ENCODE measurements around the gene USP46.

The USP46 gene

GRCh38 chr4:52659001-52659721, at the start of gene USP46:
TSS of gene USP46 (minus strand) at chr4:52659301. CDS start at chr4:52659150, 151 bp downstream.
- DNase-seq = peak; percentile 37

GRCh38 chr4:52704661-52705060, 45.6 kb upstream of the USP46 start:
- DNase-seq = no peak

GRCh38 chr4:52704133-52704532, 45.0 kb upstream of the USP46 start:
- no peak for DNase-seq

- peak; percentile 46 for DNase-seq
These were observed 42.1 kb upstream of the USP46 start for GRCh38 chr4:52701207-52701606.

- no peak for DNase-seq
These were observed 35.8 kb upstream of the USP46 start for GRCh38 chr4:52694936-52695335.

- no peak for DNase-seq
These were observed 34.4 kb upstream of the USP46 start for GRCh38 chr4:52693492-52693891.

- no peak for DNase-seq
These were observed 30.0 kb upstream of the USP46 start for GRCh38 chr4:52689096-52689495.

- no peak for DNase-seq
These were observed 28.6 kb upstream of the USP46 start for GRCh38 chr4:52687696-52688095.

- DNase-seq = no peak
These were observed 26.2 kb upstream of the USP46 start for GRCh38 chr4:52685316-52685715.

- no peak for DNase-seq
These were observed 25.8 kb upstream of the USP46 start for GRCh38 chr4:52684896-52685295.

GRCh38 chr4:52680381-52680780, 21.3 kb upstream of the USP46 start:
- DNase-seq = no peak

GRCh38 chr4:52676536-52676935, 17.4 kb upstream of the USP46 start:
- DNase-seq = no peak

- DNase-seq = no peak
These were observed 16.0 kb upstream of the USP46 start for GRCh38 chr4:52675111-52675510.

- DNase-seq = no peak
These were observed 11.6 kb upstream of the USP46 start for GRCh38 chr4:52670739-52671138.

- no peak for DNase-seq
These were observed 11.0 kb upstream of the USP46 start for GRCh38 chr4:52670121-52670520.

- DNase-seq = no peak
These were observed 6.5 kb upstream of the USP46 start for GRCh38 chr4:52665592-52665991.

- peak; percentile 74 for DNase-seq
These were observed 5.4 kb upstream of the USP46 start for GRCh38 chr4:52664479-52664878.

- DNase-seq = no peak
These were observed 3.0 kb upstream of the USP46 start for GRCh38 chr4:52661966-52662690.

- no peak for DNase-seq
These were observed 1.5 kb upstream of the USP46 start for GRCh38 chr4:52660643-52661042.

GRCh38 chr4:52659722-52660261, 691 bp upstream of the USP46 start:
- no peak for DNase-seq

- DNase-seq = no peak
These were observed 480 bp downstream of the USP46 start for GRCh38 chr4:52658641-52659000.

- DNase-seq = no peak
These were observed 1.2 kb downstream of the USP46 start for GRCh38 chr4:52657618-52658501.

- no peak for DNase-seq
These were observed 1.8 kb downstream of the USP46 start for GRCh38 chr4:52657292-52657617.
